ENCODE results near the gene CBLC.

The CBLC gene

GRCh38 chr19:44747739-44748425 lies 29.8 kb upstream of the CBLC start:
- peak; percentile 42 for DNase-seq (ENCODE audit: extremely low spot score)
- POLR2A ChIA-PET, result no interaction called here
- TF ChIP-seq HDGF (IDR thresholded peaks at IDR 0.05; ENCODE audit: borderline replicate concordance) (no peak), ARNT (IDR thresholded peaks at IDR 0.05) (no peak), ZNF384 (IDR thresholded peaks at IDR 0.05) (no peak), CTBP1 (IDR thresholded peaks at IDR 0.05; ENCODE audit: borderline replicate concordance) (no peak)
- CTCF ChIA-PET, result no interaction called here

GRCh38 chr19:44748426-44749254 lies 29.1 kb upstream of the CBLC start, which contains the start of gene BCL3:
BCL3 (plus strand) TSS chr19:44748708; CDS start chr19:44748791, 83 bp downstream.
- no peak for TF ChIP-seq ARNT (IDR thresholded peaks at IDR 0.05)
- CTCF ChIA-PET, result interaction anchor here (1.1 kb wide), 1 partner anchor 25 kb away, joined by 4 read pairs; no protein-coding TSS in a partner anchor
- DNase-seq (ENCODE audit: extremely low spot score), result peak; percentile 46
- POLR2A ChIA-PET, result no interaction called here

- DNase-seq (ENCODE audit: extremely low spot score), result no peak
- CTCF ChIA-PET, result interaction anchor here (1.1 kb wide), 1 partner anchor 26 kb away, joined by 4 read pairs; no protein-coding TSS in a partner anchor
- POLR2A ChIA-PET, result no interaction called here
- TF ChIP-seq FOXM1 (IDR thresholded peaks at IDR 0.05; ENCODE audit: borderline replicate concordance) (no peak), ELF4 (IDR thresholded peaks at IDR 0.05) (no peak), ZNF384 (IDR thresholded peaks at IDR 0.05) (no peak), FOXA1 (IDR thresholded peaks at IDR 0.05) (no peak), PKNOX1 (IDR thresholded peaks at IDR 0.05) (no peak), BHLHE40 (IDR thresholded peaks at IDR 0.05; ENCODE audit: borderline replicate concordance) (no peak), CTBP1 (IDR thresholded peaks at IDR 0.05; ENCODE audit: borderline replicate concordance) (no peak), NFRKB (IDR thresholded peaks at IDR 0.05) (no peak), TARDBP (IDR thresholded peaks at IDR 0.05) (no peak), FOXK2 (IDR thresholded peaks at IDR 0.05) (no peak), LEF1 (IDR thresholded peaks at IDR 0.05; ENCODE audit: borderline replicate concordance) (no peak)
These were observed 28.4 kb upstream of the CBLC start for GRCh38 chr19:44749292-44749691.

GRCh38 chr19:44749994-44750393 lies 27.7 kb upstream of the CBLC start:
- POLR2A ChIA-PET, result no interaction called here
- DNase-seq (ENCODE audit: extremely low spot score), result no peak
- no peak for TF ChIP-seq NFRKB (IDR thresholded peaks at IDR 0.05)
- TF ChIP-seq SUZ12 (IDR thresholded peaks at IDR 0.05), result no peak
- TF ChIP-seq FOXK2 (IDR thresholded peaks at IDR 0.05), result no peak
- TF ChIP-seq PKNOX1 (IDR thresholded peaks at IDR 0.05), result no peak
- no peak for TF ChIP-seq L3MBTL2 (conservative IDR thresholded peaks at IDR 0.05)
- TF ChIP-seq FOXA1 (IDR thresholded peaks at IDR 0.05), result no peak
- no peak for TF ChIP-seq ARNT (IDR thresholded peaks at IDR 0.05)
- CTCF ChIA-PET, result interaction anchor here (1.1 kb wide), 1 partner anchor 26 kb away, joined by 4 read pairs; no protein-coding TSS in a partner anchor

GRCh38 chr19:44752123-44752815 lies 25.4 kb upstream of the CBLC start:
- no peak for DNase-seq (ENCODE audit: extremely low spot score)
- TF ChIP-seq TARDBP (IDR thresholded peaks at IDR 0.05) (no peak), ZNF384 (IDR thresholded peaks at IDR 0.05) (no peak), HDGF (IDR thresholded peaks at IDR 0.05; ENCODE audit: borderline replicate concordance) (no peak), ARNT (IDR thresholded peaks at IDR 0.05) (no peak), FOXK2 (IDR thresholded peaks at IDR 0.05) (no peak), NFRKB (IDR thresholded peaks at IDR 0.05) (no peak), PKNOX1 (IDR thresholded peaks at IDR 0.05) (no peak), SP1 (IDR thresholded peaks at IDR 0.05) (no peak), FOXA1 (IDR thresholded peaks at IDR 0.05) (no peak), L3MBTL2 (conservative IDR thresholded peaks at IDR 0.05) (no peak), CTBP1 (IDR thresholded peaks at IDR 0.05; ENCODE audit: borderline replicate concordance) (no peak), FOXM1 (IDR thresholded peaks at IDR 0.05; ENCODE audit: borderline replicate concordance) (no peak), BHLHE40 (IDR thresholded peaks at IDR 0.05; ENCODE audit: borderline replicate concordance) (no peak), ELF4 (IDR thresholded peaks at IDR 0.05) (no peak), LEF1 (IDR thresholded peaks at IDR 0.05; ENCODE audit: borderline replicate concordance) (no peak), SUZ12 (IDR thresholded peaks at IDR 0.05) (no peak)
- ChIA-PET CTCF (no interaction called here), POLR2A (interaction anchor here (0.7 kb wide), 1 partner anchor 9 kb away, joined by 3 read pairs; no protein-coding TSS in a partner anchor)
